Stimulated activated CD4-positive, alpha-beta T cell treated with anti-CD3 and anti-CD28 coated beads, Interleukin-12 subunit alpha, Interleukin-12 subunit beta, amount 100 ng/mL, for 48 hours (primary cell): ENCODE data around the gene COQ10A.

Experiments used
- DNase-seq, 3 donors: peaks; one replicate each; pipeline ENCODE4 v3.0.0-alpha.2; 2020; ENCODE audit warnings: low read depth in 2 of 3, low spot score in 1 of 3

COQ10A gene

DNA sequence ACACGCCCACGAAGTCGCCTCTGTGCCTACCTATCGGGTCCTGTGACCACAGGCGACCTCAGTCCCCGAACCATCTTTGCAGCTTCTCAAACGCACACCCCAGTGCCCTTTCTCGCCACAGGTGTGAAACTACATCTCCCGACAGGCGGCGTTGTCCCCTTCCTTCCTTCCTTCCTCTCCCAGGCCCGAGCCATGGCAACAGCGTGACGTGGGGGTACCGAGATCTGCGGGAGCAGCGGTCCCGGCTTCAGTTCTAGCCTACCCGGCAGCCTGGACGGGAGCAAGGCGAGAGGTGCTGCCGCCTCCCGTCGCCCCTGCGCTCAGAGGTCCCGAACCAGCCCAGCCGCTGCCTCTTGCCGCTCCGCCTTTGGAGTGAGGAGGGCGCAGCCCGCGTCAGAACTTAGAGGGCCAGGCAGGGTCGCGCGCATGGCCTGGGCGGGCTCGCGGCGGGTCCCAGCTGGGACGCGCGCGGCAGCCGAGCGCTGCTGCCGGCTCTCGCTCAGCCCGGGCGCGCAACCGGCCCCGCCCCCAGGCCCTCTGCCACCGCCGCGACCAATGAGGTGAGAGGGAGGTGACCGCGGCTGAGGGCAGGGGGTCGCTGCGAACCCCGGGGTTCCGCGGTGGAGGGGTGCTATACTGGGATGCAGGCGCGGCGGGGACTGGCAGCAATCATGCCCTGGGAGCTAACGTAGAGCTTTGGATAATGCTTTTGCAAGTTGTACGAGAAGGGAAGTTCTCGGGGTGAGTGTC is at the start of gene COQ10A:
COQ10A (plus strand) TSS at position 250 of the 750 bp plus-strand sequence; CDS start at position 427, 177 bp downstream.
- peak; percentile 75 to 83 (median 78) for DNase-seq

DNA sequence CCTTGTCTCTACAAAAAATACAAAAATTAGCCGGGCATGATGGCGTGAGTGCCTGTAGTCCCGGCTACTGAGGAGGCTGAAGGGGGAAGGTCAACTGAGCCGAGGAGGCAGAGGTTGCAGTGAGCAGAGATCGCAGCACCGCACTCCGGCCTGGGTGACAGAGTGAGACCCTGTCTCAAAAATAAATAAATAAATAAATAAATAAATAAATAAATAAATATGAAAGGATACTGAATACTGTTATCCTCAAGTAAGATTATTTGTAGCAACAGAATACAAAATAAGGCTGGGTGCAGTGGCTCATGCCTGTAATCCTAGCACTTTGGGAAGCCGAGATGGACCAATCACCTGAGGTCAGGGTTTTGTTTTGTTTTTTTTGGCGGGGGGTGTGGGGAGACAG is 46.9 kb upstream of the COQ10A start:
- DNase-seq, result no peak

DNA sequence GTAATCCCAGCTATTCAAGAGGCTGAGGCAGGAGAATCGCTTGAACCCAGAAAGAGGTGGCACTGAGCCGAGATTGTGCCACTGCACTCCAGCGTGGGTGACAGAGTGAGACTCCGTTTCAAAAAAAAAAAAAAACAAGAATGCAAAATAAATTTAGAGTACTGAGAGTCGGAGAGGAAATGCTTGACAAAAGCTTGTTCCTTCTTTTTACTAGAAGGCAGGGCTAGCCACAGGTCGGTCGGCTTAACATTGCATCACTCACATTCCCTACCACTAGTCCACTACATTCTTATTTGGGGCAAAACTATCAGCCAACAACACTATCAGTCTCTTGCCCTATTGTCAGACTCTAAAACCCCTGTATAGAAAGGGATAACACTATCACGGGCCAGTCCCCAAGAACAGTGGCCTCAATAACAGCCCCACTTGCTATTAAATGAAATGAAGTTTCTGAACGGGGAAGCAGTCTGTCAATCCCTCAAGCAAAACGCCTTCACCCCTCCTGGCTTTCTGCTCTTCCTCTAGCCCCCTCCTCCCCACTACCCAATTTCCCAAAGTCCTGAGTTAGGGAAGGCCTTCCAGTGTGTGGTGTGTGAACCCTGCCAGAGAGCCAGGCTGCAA is 46.0 kb upstream of the COQ10A start:
- no peak for DNase-seq

GRCh38 chr12:56221232-56221756 is 45.4 kb upstream of the COQ10A start:
- DNase-seq, result no peak

- peak; percentile 82 to 91 (median 91) for DNase-seq
These were observed 44.8 kb upstream of the COQ10A start, which contains the start of gene RNF41 for GRCh38 chr12:56221757-56222530. TSS of gene RNF41 (minus strand) at chr12:56221922. CDS start at chr12:56214047, 7,875 bp downstream.

DNA sequence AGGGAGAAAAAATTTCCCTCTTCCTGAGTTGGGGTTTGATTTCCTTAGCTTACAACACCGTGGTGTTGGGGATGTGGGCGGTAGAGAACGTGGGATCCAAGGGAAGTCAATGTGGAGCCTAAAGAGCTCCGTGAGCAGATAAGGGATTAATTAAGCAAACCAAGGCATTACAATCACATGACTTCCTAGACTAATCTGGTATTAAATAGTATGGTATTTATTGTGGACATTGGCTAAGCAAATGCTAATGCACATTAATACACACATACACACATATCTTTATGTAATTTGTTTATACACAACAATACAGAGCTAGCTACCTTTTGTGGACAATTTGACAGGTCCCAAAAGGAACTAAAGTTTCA is 44.2 kb upstream of the COQ10A start:
- DNase-seq, result no peak

- DNase-seq, result no peak
These were observed 43.1 kb upstream of the COQ10A start for GRCh38 chr12:56223571-56224101.

DNA sequence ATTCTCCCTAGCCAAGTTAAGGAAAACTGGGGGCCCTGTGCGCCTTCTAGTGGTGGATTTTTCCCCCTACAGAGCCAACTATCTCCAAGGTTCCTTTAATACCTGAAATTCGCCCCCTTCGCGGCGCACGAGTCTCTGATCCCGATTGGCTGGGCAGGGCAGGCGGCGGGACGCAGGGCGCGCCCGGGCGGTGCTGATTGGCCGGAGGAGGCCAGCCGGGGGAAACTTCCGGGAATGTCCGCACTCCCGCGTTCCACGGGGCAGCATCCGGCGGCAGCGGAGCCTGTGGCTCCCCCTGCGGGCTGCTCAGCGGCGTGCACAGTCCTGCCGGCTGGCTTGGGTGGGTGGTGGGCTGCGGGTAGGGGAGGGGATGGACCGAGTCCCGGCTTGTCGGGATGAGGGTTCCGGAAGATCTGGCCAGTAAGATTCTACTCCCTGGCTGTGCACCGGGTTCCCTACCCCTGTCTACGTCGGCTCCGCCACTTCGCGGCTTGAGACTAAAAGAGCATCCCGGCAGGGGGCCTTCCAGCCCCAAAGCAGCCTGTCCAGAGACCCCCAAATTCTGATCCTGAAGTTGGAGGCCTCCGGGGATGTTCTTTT is 42.5 kb upstream of the COQ10A start, which contains the start of gene NABP2:
NABP2 (plus strand) TSS at position 241 of the 600 bp plus-strand sequence. CDS start 515 bp downstream, outside the sequence.
- peak; percentile 88 to 95 (median 94) for DNase-seq

GRCh38 chr12:56224954-56225353 is 41.8 kb upstream of the COQ10A start:
- DNase-seq, result no peak

GRCh38 chr12:56229082-56229481 is 37.7 kb upstream of the COQ10A start:
- no peak for DNase-seq

DNA sequence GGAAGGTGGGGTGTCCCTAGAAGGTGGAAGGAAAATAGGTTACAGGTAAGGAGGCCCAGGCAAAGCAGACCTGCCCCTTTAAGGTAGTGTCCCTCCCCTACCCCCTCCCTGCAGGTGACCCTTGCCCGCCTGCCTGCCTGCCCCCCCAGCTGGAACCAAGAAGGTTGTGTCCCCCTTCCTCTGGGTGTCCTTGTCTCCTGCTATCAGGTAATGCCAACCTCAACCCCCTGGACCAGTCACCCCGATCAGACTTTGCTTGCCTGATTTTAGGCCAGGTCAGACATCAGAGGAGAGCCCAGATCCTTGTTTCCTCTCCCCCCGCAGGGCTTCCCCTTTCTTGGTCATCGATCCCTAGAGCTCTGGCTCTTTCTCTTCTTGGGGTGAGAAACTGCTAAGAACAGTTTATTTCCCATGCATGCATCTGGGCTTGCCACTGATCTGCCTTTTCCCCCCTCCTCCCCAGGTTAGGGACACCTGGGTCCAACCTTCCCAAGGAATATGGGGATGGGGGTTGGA is 36.8 kb upstream of the COQ10A start, which contains the start of gene SLC39A5:
SLC39A5 (plus strand) TSS at position 136 of the 516 bp plus-strand sequence. CDS start 1,224 bp downstream, outside the sequence.
- DNase-seq, result no peak

- DNase-seq, result no peak
These were observed 36.1 kb upstream of the COQ10A start for GRCh38 chr12:56230432-56231183.

GRCh38 chr12:56231184-56231582 is 35.6 kb upstream of the COQ10A start:
- DNase-seq, result no peak

- DNase-seq, result no peak
These were observed 31.9 kb upstream of the COQ10A start for GRCh38 chr12:56234746-56235436.

- no peak for DNase-seq
These were observed 30.7 kb upstream of the COQ10A start for GRCh38 chr12:56236091-56236490.

- no peak for DNase-seq
These were observed 29.8 kb upstream of the COQ10A start for GRCh38 chr12:56236985-56237384.

- DNase-seq, result no peak
These were observed 29.2 kb upstream of the COQ10A start for GRCh38 chr12:56237552-56237951.

DNA sequence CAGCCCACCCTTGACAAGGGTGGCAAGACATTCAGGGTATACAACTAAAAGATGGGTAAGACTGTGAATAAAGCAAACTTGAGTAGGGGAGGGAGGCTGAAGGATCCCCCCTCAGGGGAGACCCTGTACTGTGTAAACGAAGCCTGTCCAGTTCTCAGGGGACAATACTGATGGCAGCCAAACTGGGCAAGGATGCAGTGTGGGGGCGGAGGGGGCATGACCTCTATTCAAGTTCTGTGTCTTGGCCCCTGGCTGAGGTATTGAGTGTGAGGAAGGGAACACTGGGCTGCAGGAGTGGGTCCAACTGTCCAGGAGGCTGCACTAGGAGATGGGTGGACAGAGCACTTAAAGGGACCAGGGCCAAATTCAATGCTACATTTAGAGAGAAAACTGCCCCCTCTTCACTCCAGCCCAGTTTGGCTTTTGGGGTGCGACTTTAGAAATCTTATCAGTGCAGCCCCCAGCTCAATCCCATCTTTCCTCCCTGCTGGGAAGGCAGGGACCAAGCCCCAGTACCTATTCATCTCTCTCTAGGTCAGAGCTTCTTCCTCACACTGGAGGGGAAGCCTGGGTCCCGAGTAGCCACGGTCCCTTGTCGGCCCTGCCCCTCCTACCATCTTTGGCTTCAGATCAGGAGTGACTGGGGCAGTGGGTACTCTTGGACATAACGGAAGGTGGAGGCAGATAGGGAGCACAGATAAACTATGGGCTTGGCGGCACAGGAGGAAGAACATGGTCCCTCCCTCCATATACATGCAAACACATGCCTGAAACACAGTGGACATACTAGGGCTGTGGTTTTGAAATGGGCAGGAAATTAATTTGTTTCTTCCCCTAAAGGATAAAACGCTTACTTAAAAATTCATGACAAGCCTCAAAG is 25.1 kb upstream of the COQ10A start:
- DNase-seq, result no peak
